ENCODE data around the gene CHFR.
"Not testable (repeated sequence)": the region's sequence is repeated elsewhere in the genome, so short reads cannot be mapped to it uniquely, and the experiment has no call there.

Gene CHFR, protein sequence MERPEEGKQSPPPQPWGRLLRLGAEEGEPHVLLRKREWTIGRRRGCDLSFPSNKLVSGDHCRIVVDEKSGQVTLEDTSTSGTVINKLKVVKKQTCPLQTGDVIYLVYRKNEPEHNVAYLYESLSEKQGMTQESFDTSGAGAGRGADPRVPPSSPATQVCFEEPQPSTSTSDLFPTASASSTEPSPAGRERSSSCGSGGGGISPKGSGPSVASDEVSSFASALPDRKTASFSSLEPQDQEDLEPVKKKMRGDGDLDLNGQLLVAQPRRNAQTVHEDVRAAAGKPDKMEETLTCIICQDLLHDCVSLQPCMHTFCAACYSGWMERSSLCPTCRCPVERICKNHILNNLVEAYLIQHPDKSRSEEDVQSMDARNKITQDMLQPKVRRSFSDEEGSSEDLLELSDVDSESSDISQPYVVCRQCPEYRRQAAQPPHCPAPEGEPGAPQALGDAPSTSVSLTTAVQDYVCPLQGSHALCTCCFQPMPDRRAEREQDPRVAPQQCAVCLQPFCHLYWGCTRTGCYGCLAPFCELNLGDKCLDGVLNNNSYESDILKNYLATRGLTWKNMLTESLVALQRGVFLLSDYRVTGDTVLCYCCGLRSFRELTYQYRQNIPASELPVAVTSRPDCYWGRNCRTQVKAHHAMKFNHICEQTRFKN

DNA sequence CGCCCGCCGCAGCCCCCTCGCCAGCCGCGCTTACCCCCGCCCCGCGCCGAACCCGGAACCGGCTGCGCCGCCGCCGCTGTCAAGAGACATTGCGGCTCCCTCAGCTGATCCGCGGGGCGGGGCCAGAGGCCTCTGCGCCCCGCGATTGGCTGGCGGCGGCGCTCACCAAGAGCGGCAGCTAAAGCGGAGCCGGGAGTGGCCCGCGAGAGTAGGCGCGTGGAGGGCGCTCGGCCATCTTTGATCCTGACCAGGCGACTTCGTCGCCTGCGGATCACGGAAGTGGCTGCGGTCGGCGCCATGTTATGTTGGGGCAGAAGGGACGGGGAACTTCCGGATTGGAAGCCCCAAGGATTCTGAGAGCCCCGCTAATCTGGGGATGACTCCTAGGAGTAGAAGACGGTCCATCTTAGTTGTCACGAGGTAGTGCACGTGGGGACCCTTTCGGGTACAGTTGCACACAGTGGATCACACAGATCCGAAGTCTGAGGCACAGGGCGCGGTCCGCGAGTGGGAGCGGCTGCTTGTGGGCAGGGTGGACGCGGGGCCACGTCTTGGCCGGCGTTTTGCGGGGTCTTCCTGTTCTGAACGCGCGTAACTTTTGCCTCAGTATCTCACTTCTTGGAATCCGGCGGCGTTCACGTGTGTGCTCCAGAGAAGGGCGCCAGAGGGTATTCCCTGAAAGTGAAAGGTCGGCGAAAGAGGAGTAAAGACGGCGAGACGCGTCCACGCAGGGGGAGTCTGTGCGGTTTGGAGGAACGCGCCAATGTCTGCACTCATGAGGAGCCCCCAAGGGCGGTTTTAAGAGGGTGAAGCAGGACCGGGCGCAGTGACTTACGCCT is at the start of gene CHFR:
CHFR (minus strand) TSS at position 93 of the 839 bp plus-strand sequence. CDS start 277 bp downstream, outside the sequence.
- peak; percentile 97 to 99 for DNase-seq (ENCODE audit: low read depth in 2 of 2)
- peak within 1 kb of the TSS; percentile 75 to 83 for H3K4me3 ChIP-seq (replicated peaks in 1 of 2; ENCODE audit: low read depth in 2 of 2, low read length in 2 of 2)
- TF ChIP-seq, protein P1, sequence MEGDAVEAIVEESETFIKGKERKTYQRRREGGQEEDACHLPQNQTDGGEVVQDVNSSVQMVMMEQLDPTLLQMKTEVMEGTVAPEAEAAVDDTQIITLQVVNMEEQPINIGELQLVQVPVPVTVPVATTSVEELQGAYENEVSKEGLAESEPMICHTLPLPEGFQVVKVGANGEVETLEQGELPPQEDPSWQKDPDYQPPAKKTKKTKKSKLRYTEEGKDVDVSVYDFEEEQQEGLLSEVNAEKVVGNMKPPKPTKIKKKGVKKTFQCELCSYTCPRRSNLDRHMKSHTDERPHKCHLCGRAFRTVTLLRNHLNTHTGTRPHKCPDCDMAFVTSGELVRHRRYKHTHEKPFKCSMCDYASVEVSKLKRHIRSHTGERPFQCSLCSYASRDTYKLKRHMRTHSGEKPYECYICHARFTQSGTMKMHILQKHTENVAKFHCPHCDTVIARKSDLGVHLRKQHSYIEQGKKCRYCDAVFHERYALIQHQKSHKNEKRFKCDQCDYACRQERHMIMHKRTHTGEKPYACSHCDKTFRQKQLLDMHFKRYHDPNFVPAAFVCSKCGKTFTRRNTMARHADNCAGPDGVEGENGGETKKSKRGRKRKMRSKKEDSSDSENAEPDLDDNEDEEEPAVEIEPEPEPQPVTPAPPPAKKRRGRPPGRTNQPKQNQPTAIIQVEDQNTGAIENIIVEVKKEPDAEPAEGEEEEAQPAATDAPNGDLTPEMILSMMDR (IDR thresholded peaks at IDR 0.05; ENCODE audit: low read depth, low read length), result no peak

DNA sequence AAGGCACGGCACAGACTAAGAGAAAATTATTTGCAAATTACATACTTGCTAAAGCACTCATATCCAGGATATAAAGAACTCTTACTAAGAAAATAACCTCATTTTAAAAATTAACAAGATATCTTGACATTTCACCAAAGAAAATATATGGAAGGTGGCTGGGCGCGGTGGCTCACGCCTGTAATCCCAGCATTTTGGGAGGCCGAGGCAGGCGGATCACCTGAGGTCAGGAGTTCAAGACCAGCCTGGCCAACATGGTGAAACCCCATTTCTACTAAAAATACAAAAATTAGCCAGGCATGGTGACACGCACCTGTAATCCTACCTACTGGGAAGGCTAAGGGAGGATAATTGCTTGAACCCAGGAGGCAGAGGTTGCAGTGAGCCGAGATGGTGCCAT is 49.5 kb upstream of the CHFR start:
- not testable (repeated sequence) for DNase-seq (ENCODE audit: low read depth in 2 of 2); H3K4me3 ChIP-seq (replicated peaks in 1 of 2; ENCODE audit: low read depth in 2 of 2, low read length in 2 of 2)

DNA sequence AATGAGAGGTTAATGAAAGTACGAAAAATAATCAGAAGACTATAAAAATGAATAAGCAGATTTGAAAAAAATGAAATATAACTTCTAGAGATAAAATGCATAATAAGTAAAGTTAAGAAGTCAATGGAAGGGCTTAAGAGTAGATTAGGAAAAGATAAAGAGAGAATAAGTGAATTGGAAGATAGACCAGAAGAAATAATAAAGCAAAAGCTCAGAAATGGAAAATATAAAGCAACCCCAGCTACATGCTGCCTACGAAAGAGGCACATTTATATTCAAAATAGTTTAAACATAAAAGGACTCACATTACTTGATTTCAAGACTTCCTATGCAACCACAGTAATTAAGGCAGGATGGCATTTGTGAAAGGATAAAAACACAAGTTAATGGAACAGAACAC is 48.8 kb upstream of the CHFR start:
- TF ChIP-seq, protein P1 (IDR thresholded peaks at IDR 0.05; ENCODE audit: low read depth, low read length), result no peak
- H3K4me3 ChIP-seq (replicated peaks in 1 of 2; ENCODE audit: low read depth in 2 of 2, low read length in 2 of 2), result no peak overlapping the region
- no peak for DNase-seq (ENCODE audit: low read depth in 2 of 2)

DNA sequence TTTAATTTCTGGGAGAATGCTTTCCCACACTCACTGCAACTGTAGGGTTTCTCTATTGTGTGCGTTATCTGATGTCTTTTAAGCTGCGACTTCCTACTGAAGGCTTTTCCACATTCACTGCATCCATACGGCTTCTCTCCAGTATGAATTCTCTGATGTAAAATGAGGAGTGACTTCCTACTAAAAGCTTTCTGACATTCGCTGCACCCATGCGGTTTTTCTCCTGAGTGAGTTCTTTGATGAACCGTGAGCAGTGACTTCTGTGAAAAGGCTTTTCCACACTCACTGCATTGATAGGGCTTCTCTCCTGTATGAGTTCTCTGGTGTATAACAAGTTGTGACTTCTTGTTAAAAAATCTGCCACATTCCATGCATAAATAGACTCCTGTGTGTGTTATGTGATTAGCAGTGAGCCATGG is 39.0 kb upstream of the CHFR start:
- H3K4me3 ChIP-seq (replicated peaks in 1 of 2; ENCODE audit: low read depth in 2 of 2, low read length in 2 of 2), result no peak overlapping the region
- peak in 1 of 2 donors; percentile 16 for DNase-seq (ENCODE audit: low read depth in 2 of 2)
- TF ChIP-seq, protein P1 (IDR thresholded peaks at IDR 0.05; ENCODE audit: low read depth, low read length), result no peak

DNA sequence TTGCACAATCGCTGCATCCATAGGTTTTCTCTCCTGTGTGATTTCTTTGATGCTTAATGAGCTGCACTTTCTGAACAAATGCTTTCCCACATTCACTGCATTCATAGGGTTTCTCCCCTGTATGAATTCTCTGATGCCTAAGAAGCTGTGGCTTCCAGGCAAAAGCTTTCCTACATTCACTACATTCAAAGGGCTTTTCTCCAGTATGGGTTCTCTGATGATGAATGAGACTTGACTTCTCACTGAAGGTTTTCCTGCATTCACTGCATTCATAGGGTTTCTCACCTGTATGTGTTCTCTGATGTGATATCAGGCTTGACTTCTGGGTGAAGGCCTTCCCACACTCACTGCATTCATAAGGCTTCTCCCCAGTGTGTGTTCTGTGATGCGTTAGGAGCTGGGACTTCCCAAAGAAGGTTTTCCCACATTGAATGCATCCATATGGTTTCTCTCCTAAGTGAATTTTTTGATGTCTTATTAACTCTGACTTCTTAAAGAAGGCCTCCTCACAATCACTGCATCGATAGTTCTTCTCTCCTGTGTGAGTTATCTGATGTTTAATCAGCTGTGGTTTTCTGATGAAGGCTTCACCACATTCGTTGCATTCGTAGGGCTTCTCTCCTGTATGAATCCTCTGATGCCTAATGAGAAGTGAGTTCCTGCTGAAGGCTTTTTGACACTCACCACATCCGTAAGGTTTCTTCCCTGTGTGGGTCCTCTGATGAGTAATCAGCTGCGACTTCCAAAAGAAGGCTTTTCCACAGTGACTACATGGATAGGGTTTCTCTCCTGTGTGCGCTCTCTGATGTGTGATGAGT is 38.4 kb upstream of the CHFR start:
- no peak overlapping the region for H3K4me3 ChIP-seq (replicated peaks in 1 of 2; ENCODE audit: low read depth in 2 of 2, low read length in 2 of 2)
- peak in 1 of 2 donors; percentile 20 for DNase-seq (ENCODE audit: low read depth in 2 of 2)
- TF ChIP-seq, protein P1 (IDR thresholded peaks at IDR 0.05; ENCODE audit: low read depth, low read length), result no peak

DNA sequence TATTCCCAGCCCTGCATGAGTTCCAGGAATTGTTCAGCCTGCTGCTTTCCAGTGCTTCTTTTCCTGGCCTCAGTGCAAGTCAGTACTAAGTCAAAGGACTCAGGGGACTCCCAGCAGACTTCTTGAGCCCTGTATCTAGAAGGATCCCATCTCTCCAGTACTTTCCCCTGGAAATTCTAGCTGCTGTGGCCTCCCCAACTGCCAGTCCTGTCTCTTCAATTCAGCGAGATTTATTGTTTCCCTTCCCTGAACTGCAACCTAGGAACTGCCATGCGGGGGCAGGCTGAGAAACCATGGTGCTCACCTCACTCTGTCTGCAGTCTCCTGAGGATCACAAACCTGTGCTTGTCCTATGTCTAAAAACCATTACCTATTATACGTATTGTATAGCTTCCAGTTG is 37.0 kb upstream of the CHFR start:
- no peak for DNase-seq (ENCODE audit: low read depth in 2 of 2)
- TF ChIP-seq, protein P1 (IDR thresholded peaks at IDR 0.05; ENCODE audit: low read depth, low read length), result no peak

More for the DNA sequence above, 37.0 kb upstream of the CHFR start:
- H3K4me3 ChIP-seq (replicated peaks in 1 of 2; ENCODE audit: low read depth in 2 of 2, low read length in 2 of 2), result no peak overlapping the region

Measured in cardiac fibroblast (primary cell).